Ovary (tissue), 9 donors: ENCODE data around the gene DIP2C. TPM values are rescaled to one million over a fixed set of nuclear protein-coding genes. Genes with fewer than 3 reads are reported as not detected.
"Not testable (repeated sequence)": the region's sequence is repeated elsewhere in the genome, so short reads cannot be mapped to it uniquely, and the experiment has no call there.

Experiments used
- DNase-seq, 5 donors: peaks; one replicate each; pipeline ENCODE4 v3.0.0-alpha.2; 2019 to 2020
- H3K27ac ChIP-seq, 2 donors: fragments of 200-600 bp; one replicate each; pipeline versions ENCODE4 v1.5.1 to v1.8.0; 2019 to 2022
- H3K27me3 ChIP-seq: fragments of 200-600 bp; one replicate; pipeline ENCODE4 v1.8.0; 2022
- H3K36me3 ChIP-seq: fragments of 200-600 bp; sonication (generic); one replicate; pipeline ENCODE4 v1.5.1; 2019
- H3K4me1 ChIP-seq: one replicate; pipeline ENCODE4 v1.8.1; 2013; ENCODE audit warnings: mild to moderate bottlenecking, moderate library complexity; ENCODE audit not compliant: insufficient read depth
- H3K4me3 ChIP-seq: fragments of 200-600 bp; sonication (generic); one replicate; pipeline ENCODE4 v1.5.1; 2017
- H3K9me3 ChIP-seq, 2 donors: fragments of 200-600 bp in 1 of 2; sonication (generic) in 1 of 2; one replicate each; pipeline versions ENCODE4 v1.5.1 to v1.8.1; 2013 to 2019; ENCODE audit warnings: mild to moderate bottlenecking in 1 of 2, moderate library complexity in 1 of 2
- CTCF ChIP-seq, 3 donors: fragments of 450-650 bp in 2 of 3; fragments of 200-600 bp in 1 of 3; IDR thresholded peaks; one replicate each; pipeline versions ENCODE4 v1.5.1 to v1.8.0; 2016 to 2022; ENCODE audit warnings: antibody characterized with exemption in 3 of 3, mild to moderate bottlenecking in 1 of 3
- EP300 ChIP-seq: sonication (generic); formaldehyde crosslinking; IDR thresholded peaks from one replicate; pipeline ENCODE4 v1.6.1; 2017; ENCODE audit warnings: antibody characterized with exemption
- POLR2A ChIP-seq: fragments of 450-650 bp; IDR thresholded peaks from one replicate; pipeline ENCODE4 v1.6.1; 2017; ENCODE audit warnings: antibody characterized with exemption, mild to moderate bottlenecking, moderate library complexity
- WGBS, 3 donors: extraction: QIAGEN DNeasy Blood & Tissue Kit in 1 of 3; methylation state at CpG; one replicate each; pipeline versions ENCODE4 v1.1.5 to v1.1.7; 2013 to 2017; 5-methylcytosine and 5-hydroxymethylcytosine counted together
- intact Hi-C, 4 donors: fragments of 100-400 bp; cut with DNase I; formaldehyde crosslinking; loops; one replicate each; pipeline versions ENCODE4 v1.11.0 to v1.15.1; 2022 to 2023
- polyA plus RNA-seq, 2 donors: library from polyadenylated mRNA; stranded (reverse); fragments of 200-250 nt in 1 of 2; fragments of 350-450 nt in 1 of 2; fragmentation: Illumina TruSeq in 1 of 2; extraction: RNeasy Lipid Tissue Mini Kit (QIAGEN cat#74804) in 1 of 2; gene quantifications; one replicate each; pipeline ENCODE4 v1.2.3, GENCODE V29; 2013 to 2014
- total RNA-seq, 7 donors: library from RNA; depleted of rRNA in 2 of 7; stranded (reverse); fragments of >200 nt in 2 of 7; fragmentation: NEBNext Ultra II Directional in 3 of 7; extraction: Animal tissue kit (Norgen Biotek cat#: 25700) in 3 of 7; gene quantifications; one replicate each; pipeline versions ENCODE4 v1.1.0 to v1.2.4, GENCODE V29; 2016 to 2023
- donor health status: DM: no; HTN: no; CAD: no; lungs with moderate emphysema.
- donor health status: DM: no; HTN: no; CAD: no.
- donor health status: Bipolar disorder and iron deficiency.
- donor health status: DM: yes; HTN: yes; CAD: no.
- donor health status: DM: no; HTN: no; CAD: no.
- donor health status: DM: yes; HTN: yes; CAD: no.

DIP2C gene
- total and polyA plus RNA-seq, 9 donors: 10.1 to 29.4 (median 22.2) TPM

DNA sequence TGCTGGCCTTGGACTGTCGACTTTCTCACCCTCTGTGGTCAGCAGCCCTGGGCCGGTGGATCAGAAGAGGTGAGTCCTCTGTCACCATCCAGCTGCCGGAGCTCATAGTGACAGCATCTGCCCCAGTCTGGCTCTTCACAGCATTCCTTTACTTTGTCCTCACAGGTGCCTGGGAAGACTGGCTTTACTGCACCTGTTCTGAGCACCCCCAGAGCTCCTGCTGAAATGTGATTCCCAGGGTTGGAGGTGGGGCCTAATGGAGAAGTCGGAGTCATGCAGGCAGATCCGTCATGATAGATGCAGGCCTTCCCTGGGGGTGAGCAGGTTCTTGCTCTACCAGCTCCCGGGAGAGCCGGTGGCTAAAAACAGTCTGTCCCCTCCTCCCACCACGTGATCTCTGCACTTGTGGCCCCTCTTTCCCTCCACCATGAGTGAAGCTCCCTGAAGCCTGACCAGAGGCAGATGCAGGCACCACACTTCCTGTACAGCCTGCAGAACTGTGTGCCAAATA is 382.7 kb downstream of the DIP2C start:
- no peak for DNase-seq
- WGBS, 3 donors: 65 to 72% (median 68%) methylated on average over 8 of the region's 8 CpGs

GRCh38 chr10:306007-306674 is 383.3 kb downstream of the DIP2C start:
- peaks cover 4% of the 10 kb centered on the region for H3K4me1 ChIP-seq
- H3K4me3 ChIP-seq: no peak overlapping the region
- no peak for DNase-seq
- H3K27ac ChIP-seq: no peak overlapping the region
- intact Hi-C loops: no loop called here
- no peaks in the 10 kb centered on the region for H3K36me3 ChIP-seq
- H3K9me3 ChIP-seq: no peaks in the 10 kb centered on the region
- no peaks in the 10 kb centered on the region for H3K27me3 ChIP-seq
- WGBS, 3 donors: 84 to 88% (median 87%) methylated on average over 6 of the region's 6 CpGs
- no peak for TF ChIP-seq POLR2A
- TF ChIP-seq EP300: no peak
- TF ChIP-seq CTCF (IDR thresholded peaks at IDR 0.05): no peak

More for the DNA sequence above, 382.7 kb downstream of the DIP2C start:
- H3K9me3 ChIP-seq: no peaks in the 10 kb centered on the region
- H3K36me3 ChIP-seq: no peaks in the 10 kb centered on the region
- TF ChIP-seq CTCF (IDR thresholded peaks at IDR 0.05): no peak
- no peak for TF ChIP-seq POLR2A
- no peak for TF ChIP-seq EP300
- H3K27me3 ChIP-seq: no peaks in the 10 kb centered on the region
- no peak overlapping the region for H3K4me3 ChIP-seq
- intact Hi-C loops: no loop called here
- H3K27ac ChIP-seq: no peak overlapping the region
- peaks cover 4% of the 10 kb centered on the region for H3K4me1 ChIP-seq

- no peak for TF ChIP-seq POLR2A
- no peak for TF ChIP-seq CTCF (IDR thresholded peaks at IDR 0.05)
- no peak for TF ChIP-seq EP300
- WGBS, 3 donors: 94 to 98% (median 96%) methylated on average over 4 of the region's 4 CpGs
- intact Hi-C loops: no loop called here
- H3K36me3 ChIP-seq: no peaks in the 10 kb centered on the region
- no peak overlapping the region for H3K27ac ChIP-seq
- no peaks in the 10 kb centered on the region for H3K27me3 ChIP-seq
- DNase-seq: no peak
- no peaks in the 10 kb centered on the region for H3K9me3 ChIP-seq
- H3K4me1 ChIP-seq: peaks cover 4% of the 10 kb centered on the region
- H3K4me3 ChIP-seq: no peak overlapping the region
Observed at GRCh38 chr10:305034-305433, 384.4 kb downstream of the DIP2C start.

- Histone ChIP-seq H3K4me3 (no peak overlapping the region), H3K27ac (no peak overlapping the region), H3K36me3 (no peaks in the 10 kb centered on the region), H3K4me1 (no peaks in the 10 kb centered on the region), H3K9me3 (no peaks in the 10 kb centered on the region), H3K27me3 (no peaks in the 10 kb centered on the region)
- 95 to 98% (median 96%) methylated on average over 9 of the region's 9 CpGs for WGBS, 3 donors
- no peak for DNase-seq
- intact Hi-C loops: no loop called here
- no peak for TF ChIP-seq CTCF (IDR thresholded peaks at IDR 0.05)
- no peak for TF ChIP-seq POLR2A
- TF ChIP-seq EP300: no peak
Observed at GRCh38 chr10:301536-301935, 387.9 kb downstream of the DIP2C start.

DNA sequence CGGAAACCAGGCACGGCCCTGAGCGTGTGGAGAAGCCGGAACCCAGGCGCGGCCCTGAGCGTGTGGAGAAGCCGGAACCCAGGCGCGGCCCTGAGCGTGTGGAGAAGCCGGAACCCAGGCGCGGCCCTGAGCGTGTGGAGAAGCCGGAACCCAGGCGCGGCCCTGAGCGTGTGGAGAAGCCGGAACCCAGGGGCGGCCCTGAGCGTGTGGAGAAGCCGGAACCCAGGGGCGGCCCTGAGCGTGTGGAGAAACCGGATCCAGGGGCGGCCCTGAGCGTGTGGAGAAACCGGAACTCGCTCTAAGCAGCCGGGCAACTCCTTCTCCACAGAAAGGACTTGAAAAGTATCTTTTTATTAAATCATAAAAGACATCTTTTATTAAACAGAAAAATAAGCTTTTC is 388.9 kb downstream of the DIP2C start:
- intact Hi-C loops, H3K27ac ChIP-seq, H3K27me3 ChIP-seq, DNase-seq, H3K4me1 ChIP-seq, H3K36me3 ChIP-seq, H3K4me3 ChIP-seq, H3K9me3 ChIP-seq: not testable (repeated sequence)
- 96 to 98% (median 98%) methylated on average over 31 of the region's 31 CpGs for WGBS, 3 donors
